SK-N-SH treated with all-trans-retinoic acid at 6 μM for 48 hours (cell line): ENCODE measurements around the gene CREB3L2.

ENCODE experiments used
- CSDC2 ChIP-seq: fragments of 250-450 bp; sonication (Bioruptor Pico); IDR thresholded peaks from 2 replicates; pipeline ENCODE4 v1.5.0; 2020; ENCODE audit warnings: mild to moderate bottlenecking, moderate library complexity
- ISL1 ChIP-seq: fragments of 250-450 bp; sonication (Bioruptor Pico); IDR thresholded peaks from 2 replicates; pipeline ENCODE4 v2.1.2; 2022; ENCODE audit warnings: mild to moderate bottlenecking, moderate library complexity
- OSR1 ChIP-seq: fragments of 250-450 bp; sonication (Bioruptor Pico); IDR thresholded peaks from 2 replicates; pipeline ENCODE4 v1.8.0; 2022; ENCODE audit warnings: moderate library complexity, mild to moderate bottlenecking, inconsistent platforms
- PPARA ChIP-seq: fragments of 250-450 bp; sonication (Bioruptor Pico); IDR thresholded peaks from 2 replicates; pipeline ENCODE4 v1.5.0; 2020; ENCODE audit warnings: mild to moderate bottlenecking, borderline replicate concordance
- RARB ChIP-seq: fragments of 250-450 bp; sonication (Bioruptor Pico); IDR thresholded peaks from 2 replicates; pipeline ENCODE4 v1.8.0; 2021; ENCODE audit warnings: mild to moderate bottlenecking, moderate library complexity
- ZC3H10 ChIP-seq: fragments of 250-450 bp; sonication (Bioruptor Pico); IDR thresholded peaks from 2 replicates; pipeline ENCODE4 v1.5.1; 2021; ENCODE audit warnings: mild to moderate bottlenecking, moderate library complexity
- ZFP3 ChIP-seq: fragments of 250-450 bp; sonication (Bioruptor Pico); IDR thresholded peaks from 2 replicates; pipeline ENCODE4 v1.5.0; 2020; ENCODE audit warnings: mild to moderate bottlenecking, moderate library complexity
- ZNF70 ChIP-seq: fragments of 450-650 bp; formaldehyde crosslinking; IDR thresholded peaks from 2 replicates; pipeline ENCODE4 v1.5.0; 2020; ENCODE audit warnings: mild to moderate bottlenecking, moderate library complexity
- TF ChIP-seq, protein P1 (sequence below): fragments of 250-450 bp; sonication (Bioruptor Pico); IDR thresholded peaks from 2 replicates; pipeline ENCODE4 v1.5.0; 2020; ENCODE audit warnings: mild to moderate bottlenecking, moderate library complexity
- TF ChIP-seq, protein P2 (sequence below): fragments of 250-450 bp; sonication (Bioruptor Pico); IDR thresholded peaks from 2 replicates; pipeline ENCODE4 v1.8.0; 2021; ENCODE audit warnings: low read depth, mild to moderate bottlenecking, moderate library complexity, borderline replicate concordance

DNA sequence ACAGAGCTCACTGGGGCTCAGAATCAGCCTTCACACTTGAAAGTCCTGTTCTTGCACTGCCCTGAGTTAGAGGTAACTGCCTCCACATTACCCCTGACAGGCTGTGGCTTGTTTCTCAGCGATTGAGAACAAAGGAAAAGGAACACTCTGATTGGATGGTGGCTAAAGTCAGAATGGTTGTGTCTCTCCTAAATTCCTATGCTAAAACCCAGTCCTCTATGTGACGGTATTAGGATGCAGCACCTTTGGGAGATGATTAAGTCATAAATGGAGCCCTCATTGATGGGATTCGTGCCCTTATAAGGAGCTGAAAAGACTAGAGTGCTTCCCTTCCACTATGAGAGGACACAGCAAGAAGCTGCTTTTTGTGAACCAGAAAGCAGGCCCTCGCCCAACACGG, 116.2 kb downstream of the CREB3L2 start:
- TF ChIP-seq PPARA (no peak), ISL1 (CRISPR knock-in tag) (no peak), ZNF70 (CRISPR knock-in tag) (no peak), CSDC2 (no peak), ZC3H10 (CRISPR knock-in tag) (no peak), ZFP3 (CRISPR knock-in tag) (no peak), RARB (CRISPR knock-in tag) (no peak), OSR1 (CRISPR knock-in tag) (no peak)
- TF ChIP-seq, protein P1, sequence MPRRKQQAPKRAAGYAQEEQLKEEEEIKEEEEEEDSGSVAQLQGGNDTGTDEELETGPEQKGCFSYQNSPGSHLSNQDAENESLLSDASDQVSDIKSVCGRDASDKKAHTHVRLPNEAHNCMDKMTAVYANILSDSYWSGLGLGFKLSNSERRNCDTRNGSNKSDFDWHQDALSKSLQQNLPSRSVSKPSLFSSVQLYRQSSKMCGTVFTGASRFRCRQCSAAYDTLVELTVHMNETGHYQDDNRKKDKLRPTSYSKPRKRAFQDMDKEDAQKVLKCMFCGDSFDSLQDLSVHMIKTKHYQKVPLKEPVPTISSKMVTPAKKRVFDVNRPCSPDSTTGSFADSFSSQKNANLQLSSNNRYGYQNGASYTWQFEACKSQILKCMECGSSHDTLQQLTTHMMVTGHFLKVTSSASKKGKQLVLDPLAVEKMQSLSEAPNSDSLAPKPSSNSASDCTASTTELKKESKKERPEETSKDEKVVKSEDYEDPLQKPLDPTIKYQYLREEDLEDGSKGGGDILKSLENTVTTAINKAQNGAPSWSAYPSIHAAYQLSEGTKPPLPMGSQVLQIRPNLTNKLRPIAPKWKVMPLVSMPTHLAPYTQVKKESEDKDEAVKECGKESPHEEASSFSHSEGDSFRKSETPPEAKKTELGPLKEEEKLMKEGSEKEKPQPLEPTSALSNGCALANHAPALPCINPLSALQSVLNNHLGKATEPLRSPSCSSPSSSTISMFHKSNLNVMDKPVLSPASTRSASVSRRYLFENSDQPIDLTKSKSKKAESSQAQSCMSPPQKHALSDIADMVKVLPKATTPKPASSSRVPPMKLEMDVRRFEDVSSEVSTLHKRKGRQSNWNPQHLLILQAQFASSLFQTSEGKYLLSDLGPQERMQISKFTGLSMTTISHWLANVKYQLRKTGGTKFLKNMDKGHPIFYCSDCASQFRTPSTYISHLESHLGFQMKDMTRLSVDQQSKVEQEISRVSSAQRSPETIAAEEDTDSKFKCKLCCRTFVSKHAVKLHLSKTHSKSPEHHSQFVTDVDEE (CRISPR knock-in tag) = no peak
- TF ChIP-seq, protein P2, sequence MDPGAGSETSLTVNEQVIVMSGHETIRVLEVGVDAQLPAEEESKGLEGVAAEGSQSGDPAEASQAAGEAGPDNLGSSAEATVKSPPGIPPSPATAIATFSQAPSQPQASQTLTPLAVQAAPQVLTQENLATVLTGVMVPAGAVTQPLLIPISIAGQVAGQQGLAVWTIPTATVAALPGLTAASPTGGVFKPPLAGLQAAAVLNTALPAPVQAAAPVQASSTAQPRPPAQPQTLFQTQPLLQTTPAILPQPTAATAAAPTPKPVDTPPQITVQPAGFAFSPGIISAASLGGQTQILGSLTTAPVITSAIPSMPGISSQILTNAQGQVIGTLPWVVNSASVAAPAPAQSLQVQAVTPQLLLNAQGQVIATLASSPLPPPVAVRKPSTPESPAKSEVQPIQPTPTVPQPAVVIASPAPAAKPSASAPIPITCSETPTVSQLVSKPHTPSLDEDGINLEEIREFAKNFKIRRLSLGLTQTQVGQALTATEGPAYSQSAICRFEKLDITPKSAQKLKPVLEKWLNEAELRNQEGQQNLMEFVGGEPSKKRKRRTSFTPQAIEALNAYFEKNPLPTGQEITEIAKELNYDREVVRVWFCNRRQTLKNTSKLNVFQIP (CRISPR knock-in tag) = no peak
